K562 (cell line): ENCODE measurements around the gene AP3B1. TPM values are rescaled to one million over a fixed set of nuclear protein-coding genes. Genes with fewer than 3 reads are reported as not detected.

Experiments used
- ELF1 ChIP-seq: fragments of 200-800 bp; sonication (Bioruptor generic); IDR thresholded peaks from 2 replicates; pipeline ENCODE4 v1.6.1; 2016; ENCODE audit warnings: missing genetic modification characterization, missing compliant biosample characterization
- FOXA1 ChIP-seq: fragments of 450-650 bp; IDR thresholded peaks from 2 replicates; pipeline ENCODE4 v1.6.1; 2016; ENCODE audit warnings: mild to moderate bottlenecking, borderline replicate concordance
- FOXK2 ChIP-seq, 2 experiments: fragments of 450-650 bp; IDR thresholded peaks in 1 of 2; conservative IDR thresholded peaks in 1 of 2; 2 replicates each; pipeline ENCODE4 v1.6.1; 2016; ENCODE audit warnings: low read depth in 2 of 2, mild to moderate bottlenecking in 1 of 2
- TAF9B ChIP-seq: fragments of 450-650 bp; IDR thresholded peaks from 2 replicates; pipeline ENCODE4 v1.6.1; 2018; ENCODE audit warnings: mild to moderate bottlenecking; ENCODE audit not compliant: partially characterized antibody
- ZEB2 ChIP-seq: fragments of 450-650 bp; IDR thresholded peaks from 2 replicates; pipeline ENCODE4 v1.6.1; 2016
- ZNF77 ChIP-seq: fragments of 250-450 bp; sonication (Bioruptor Pico); IDR thresholded peaks from 2 replicates; pipeline ENCODE4 v1.5.0; 2020
- polyA plus RNA-seq, 8 experiments: library from polyadenylated mRNA; depleted of rRNA in 4 of 8; stranded (reverse) in 5 of 8; unstranded in 3 of 8; fragments of >200 nt; fragmentation: Nextera tagmentation in 2 of 8; fragmentation: Illumina TruSeq in 1 of 8; extraction: Ambion mirVana in 2 of 8; extraction: Trizol in 1 of 8; gene quantifications; 2 replicates each; pipeline versions ENCODE4 v1.2.1 to v1.2.3, GENCODE V29; 2011 to 2014; ENCODE audit warnings: inconsistent platforms in 1 of 8, missing spikeins in 1 of 8
- total RNA-seq, 7 experiments: library from RNA; depleted of rRNA in 6 of 7; stranded (reverse); fragments of >200 nt in 6 of 7; fragmentation: Illumina TruSeq in 2 of 7; extraction: Trizol in 2 of 7; gene quantifications; 2 replicates each; pipeline versions ENCODE4 v1.2.1 to v1.2.3, GENCODE V29; 2011 to 2021; ENCODE audit warnings: low replicate concordance in 1 of 7
- TF ChIP-seq, protein P1 (sequence below): fragments of 250-450 bp; sonication (Bioruptor Pico); IDR thresholded peaks from 2 replicates; pipeline ENCODE4 v1.5.0; 2022; ENCODE audit warnings: mild to moderate bottlenecking
- TF ChIP-seq, protein P2 (sequence below), 2 experiments: fragments of 200-800 bp in 1 of 2; sonication (Bioruptor generic) in 1 of 2; sonication (generic) in 1 of 2; formaldehyde crosslinking in 1 of 2; IDR thresholded peaks in 1 of 2; conservative IDR thresholded peaks in 1 of 2; 2 replicates each; pipeline versions ENCODE4 v1.5.0 to v1.6.1; 2016 to 2020; ENCODE audit warnings: missing compliant biosample characterization in 1 of 2, missing genetic modification characterization in 1 of 2, missing genetic modification reagents in 1 of 2
- TF ChIP-seq, protein P3 (sequence below): fragments of 450-650 bp; IDR thresholded peaks from 2 replicates; pipeline ENCODE4 v1.6.1; 2018; ENCODE audit not compliant: partially characterized antibody

The AP3B1 gene
- total and polyA plus RNA-seq, 9 of the 15 experiments (the other 6 are each of a cell fraction or from before 2014, with no cell fraction given), result 21.1 to 61.8 (median 42.2) TPM

DNA sequence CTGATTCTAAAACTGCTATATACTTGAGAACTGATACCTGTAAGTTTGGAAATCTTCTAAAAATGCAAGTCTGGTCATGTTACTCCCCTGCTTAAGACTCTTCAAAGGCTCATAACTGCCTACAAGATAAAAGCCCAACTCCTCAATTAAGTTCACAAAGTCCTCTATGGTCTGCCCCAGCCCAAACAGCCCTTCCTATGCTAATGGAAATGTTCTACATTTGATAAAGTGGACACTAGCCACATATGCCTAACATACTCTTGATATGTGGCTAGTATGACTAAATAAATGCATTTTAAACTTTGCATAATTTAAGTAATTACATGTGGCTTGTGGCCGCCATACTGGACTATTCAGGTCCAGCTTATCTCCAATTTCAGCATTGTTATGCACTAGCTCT is 204.5 kb downstream of the AP3B1 start (continued):
- TF ChIP-seq, protein P1, sequence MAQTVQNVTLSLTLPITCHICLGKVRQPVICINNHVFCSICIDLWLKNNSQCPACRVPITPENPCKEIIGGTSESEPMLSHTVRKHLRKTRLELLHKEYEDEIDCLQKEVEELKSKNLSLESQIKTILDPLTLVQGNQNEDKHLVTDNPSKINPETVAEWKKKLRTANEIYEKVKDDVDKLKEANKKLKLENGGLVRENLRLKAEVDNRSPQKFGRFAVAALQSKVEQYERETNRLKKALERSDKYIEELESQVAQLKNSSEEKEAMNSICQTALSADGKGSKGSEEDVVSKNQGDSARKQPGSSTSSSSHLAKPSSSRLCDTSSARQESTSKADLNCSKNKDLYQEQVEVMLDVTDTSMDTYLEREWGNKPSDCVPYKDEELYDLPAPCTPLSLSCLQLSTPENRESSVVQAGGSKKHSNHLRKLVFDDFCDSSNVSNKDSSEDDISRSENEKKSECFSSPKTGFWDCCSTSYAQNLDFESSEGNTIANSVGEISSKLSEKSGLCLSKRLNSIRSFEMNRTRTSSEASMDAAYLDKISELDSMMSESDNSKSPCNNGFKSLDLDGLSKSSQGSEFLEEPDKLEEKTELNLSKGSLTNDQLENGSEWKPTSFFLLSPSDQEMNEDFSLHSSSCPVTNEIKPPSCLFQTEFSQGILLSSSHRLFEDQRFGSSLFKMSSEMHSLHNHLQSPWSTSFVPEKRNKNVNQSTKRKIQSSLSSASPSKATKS (CRISPR knock-in tag), result no peak
- TF ChIP-seq ZEB2 (no peak), TAF9B (no peak), FOXA1 (no peak), ZNF77 (CRISPR knock-in tag) (no peak), ELF1 (tag) (no peak), FOXK2 (conservative IDR thresholded peaks at IDR 0.05 in 1 of 2, IDR thresholded peaks at IDR 0.05 in 1 of 2; ENCODE audit: low read depth in 2 of 2) (no peak)
- TF ChIP-seq, protein P2, sequence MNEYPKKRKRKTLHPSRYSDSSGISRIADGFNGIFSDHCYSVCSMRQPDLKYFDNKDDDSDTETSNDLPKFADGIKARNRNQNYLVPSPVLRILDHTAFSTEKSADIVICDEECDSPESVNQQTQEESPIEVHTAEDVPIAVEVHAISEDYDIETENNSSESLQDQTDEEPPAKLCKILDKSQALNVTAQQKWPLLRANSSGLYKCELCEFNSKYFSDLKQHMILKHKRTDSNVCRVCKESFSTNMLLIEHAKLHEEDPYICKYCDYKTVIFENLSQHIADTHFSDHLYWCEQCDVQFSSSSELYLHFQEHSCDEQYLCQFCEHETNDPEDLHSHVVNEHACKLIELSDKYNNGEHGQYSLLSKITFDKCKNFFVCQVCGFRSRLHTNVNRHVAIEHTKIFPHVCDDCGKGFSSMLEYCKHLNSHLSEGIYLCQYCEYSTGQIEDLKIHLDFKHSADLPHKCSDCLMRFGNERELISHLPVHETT (CRISPR knock-in tag; conservative IDR thresholded peaks at IDR 0.05 in 1 of 2, IDR thresholded peaks at IDR 0.05 in 1 of 2), result no peak
- TF ChIP-seq, protein P3, sequence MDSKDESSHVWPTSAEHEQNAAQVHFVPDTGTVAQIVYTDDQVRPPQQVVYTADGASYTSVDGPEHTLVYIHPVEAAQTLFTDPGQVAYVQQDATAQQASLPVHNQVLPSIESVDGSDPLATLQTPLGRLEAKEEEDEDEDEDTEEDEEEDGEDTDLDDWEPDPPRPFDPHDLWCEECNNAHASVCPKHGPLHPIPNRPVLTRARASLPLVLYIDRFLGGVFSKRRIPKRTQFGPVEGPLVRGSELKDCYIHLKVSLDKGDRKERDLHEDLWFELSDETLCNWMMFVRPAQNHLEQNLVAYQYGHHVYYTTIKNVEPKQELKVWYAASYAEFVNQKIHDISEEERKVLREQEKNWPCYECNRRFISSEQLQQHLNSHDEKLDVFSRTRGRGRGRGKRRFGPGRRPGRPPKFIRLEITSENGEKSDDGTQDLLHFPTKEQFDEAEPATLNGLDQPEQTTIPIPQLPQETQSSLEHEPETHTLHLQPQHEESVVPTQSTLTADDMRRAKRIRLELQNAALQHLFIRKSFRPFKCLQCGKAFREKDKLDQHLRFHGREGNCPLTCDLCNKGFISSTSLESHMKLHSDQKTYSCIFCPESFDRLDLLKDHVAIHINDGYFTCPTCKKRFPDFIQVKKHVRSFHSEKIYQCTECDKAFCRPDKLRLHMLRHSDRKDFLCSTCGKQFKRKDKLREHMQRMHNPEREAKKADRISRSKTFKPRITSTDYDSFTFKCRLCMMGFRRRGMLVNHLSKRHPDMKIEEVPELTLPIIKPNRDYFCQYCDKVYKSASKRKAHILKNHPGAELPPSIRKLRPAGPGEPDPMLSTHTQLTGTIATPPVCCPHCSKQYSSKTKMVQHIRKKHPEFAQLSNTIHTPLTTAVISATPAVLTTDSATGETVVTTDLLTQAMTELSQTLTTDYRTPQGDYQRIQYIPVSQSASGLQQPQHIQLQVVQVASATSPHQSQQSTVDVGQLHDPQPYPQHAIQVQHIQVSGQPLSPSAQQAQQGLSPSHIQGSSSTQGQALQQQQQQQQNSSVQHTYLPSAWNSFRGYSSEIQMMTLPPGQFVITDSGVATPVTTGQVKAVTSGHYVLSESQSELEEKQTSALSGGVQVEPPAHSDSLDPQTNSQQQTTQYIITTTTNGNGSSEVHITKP, result no peak
